ENCODE measurements around the gene SDK1.
"Not testable (repeated sequence)": the region's sequence is repeated elsewhere in the genome, so short reads cannot be mapped to it uniquely, and the experiment has no call there.

Gene SDK1

GRCh38 chr7:4269746-4270145 is 968.7 kb downstream of the SDK1 start:
- DNase-seq = no peak

DNA sequence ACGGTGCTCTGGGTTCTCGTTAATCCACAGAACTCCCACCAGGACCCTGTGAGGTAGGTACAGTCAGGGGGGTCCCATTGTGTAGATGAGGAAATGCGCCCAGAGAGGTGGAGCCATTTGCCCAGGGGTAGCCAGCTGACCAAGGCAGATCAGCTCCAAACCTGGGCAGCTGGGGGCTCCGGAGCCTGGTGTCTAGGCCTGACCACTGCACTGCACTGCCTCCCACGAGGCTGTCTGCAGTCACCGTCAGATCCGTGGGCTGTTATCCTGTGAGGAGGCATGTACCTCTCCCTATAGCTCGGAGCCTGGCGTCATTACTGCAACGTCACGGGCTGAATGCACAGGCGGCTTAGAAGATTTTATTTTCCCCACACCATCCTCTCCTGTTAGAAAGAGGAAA is 969.2 kb downstream of the SDK1 start:
- DNase-seq = no peak

- no peak for DNase-seq
These were observed 970.1 kb downstream of the SDK1 start for GRCh38 chr7:4270941-4271715.

- no peak for DNase-seq
These were observed 970.6 kb downstream of the SDK1 start for GRCh38 chr7:4271716-4272015.

GRCh38 chr7:4272141-4272540 is 971.1 kb downstream of the SDK1 start:
- DNase-seq = no peak

DNA sequence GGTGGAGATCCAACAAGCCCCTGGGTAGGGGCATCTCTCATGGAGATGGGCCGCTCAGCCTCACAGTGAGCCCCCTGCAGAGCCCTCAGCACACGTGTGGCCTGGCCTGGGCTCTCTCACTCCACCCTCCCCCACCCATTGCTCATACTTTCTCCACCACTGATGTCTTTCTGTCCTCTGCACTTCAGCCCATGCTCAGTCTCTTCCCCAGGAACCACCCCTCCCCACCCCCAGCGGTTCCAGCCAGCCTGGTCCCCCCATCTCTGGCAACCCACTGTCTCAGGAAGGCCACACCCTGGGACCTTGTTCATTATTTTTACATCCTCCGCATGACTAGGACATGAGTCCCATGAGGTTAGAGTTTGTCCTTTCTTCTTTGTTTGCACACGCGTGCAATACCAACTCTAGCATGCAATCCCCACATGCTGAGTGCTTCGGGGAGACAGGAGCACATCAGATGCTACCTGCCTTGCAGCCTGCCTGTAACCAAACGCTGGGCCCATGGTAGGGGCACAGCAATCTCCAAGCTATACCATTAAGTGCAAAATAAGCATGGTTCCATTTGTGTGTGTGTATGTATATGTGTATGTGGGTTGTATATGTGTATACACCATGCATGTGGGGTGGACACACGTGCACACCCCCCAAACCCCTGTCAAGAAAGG is 972.6 kb downstream of the SDK1 start:
- no peak for DNase-seq

DNA sequence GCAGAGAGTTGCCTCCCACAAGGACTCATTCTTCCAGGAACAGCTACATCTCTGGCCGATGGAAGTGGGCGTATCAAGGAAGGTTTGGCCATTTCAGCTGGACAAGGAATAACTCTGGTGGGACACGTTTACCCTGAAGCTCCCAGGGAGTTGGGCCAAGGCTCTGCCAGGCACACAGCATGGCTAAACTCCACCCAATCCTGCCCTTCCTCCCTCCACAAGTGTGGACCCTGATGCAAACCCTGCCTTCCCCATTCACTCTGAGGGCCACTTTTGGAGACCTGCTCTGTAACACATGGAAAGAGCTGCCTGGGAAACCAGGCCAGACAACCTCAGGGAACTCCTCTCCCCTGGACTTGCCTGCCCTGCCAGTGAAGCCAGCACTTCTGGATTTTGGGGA is 973.2 kb downstream of the SDK1 start:
- no peak for DNase-seq

DNA sequence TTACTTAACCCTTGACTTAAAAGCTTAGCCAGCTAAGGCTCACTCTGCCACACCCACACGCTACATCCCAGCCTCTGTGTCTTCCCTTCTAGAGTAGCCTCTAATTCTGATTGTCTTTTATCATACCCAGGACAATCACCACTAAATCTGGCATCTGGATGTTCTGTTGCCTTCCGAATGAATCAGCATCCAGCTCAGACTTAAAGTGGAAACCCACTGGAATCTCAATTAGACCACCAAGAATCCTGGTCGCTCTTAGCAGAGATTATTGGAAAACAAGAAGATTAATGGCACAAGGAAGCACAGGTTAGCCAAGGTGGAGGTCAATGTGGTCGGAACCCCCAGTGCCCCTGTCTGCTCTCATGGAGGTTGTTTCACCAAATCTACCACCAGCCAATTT is 976.9 kb downstream of the SDK1 start:
- no peak for DNase-seq

- no peak for DNase-seq
These were observed 978.2 kb downstream of the SDK1 start for GRCh38 chr7:4279216-4279615.

DNA sequence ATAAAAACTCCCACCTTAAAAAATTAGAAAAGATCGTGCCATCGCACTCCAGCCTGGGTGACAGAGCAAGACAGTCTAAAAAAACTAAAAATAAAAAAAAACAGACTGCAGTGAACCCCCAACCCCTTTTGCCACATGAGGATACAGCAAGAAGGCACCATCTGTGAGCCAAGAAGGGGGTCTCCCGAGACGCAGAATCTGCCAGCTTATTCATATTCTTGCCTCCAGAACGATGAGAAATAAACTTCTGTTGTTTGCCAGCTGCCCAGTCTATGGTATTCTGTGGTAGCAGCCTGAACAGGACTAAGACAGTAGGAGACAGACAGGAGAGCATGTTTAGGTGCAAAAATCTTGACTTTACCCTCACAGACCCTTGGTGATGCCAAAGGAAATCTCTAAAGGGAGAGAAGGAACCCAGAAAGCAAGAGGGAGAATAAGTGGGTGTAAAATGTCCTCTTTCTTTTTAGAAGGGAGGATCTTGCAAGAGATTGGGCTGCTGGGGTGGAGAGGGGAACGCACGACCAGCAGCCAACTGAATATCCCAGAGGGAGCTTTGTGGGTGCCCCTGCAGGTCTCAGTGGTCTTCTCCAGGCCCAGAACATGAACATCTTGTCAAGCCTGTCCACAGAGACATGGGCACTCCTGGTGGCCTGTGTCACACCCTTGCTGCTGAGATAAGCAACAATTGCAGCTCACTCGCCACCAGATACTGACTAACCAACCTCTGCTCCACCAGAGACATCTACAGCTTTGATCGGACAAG is 980.4 kb downstream of the SDK1 start:
- no peak for DNase-seq

- DNase-seq = no peak
These were observed 981.6 kb downstream of the SDK1 start for GRCh38 chr7:4282434-4283223.

DNA sequence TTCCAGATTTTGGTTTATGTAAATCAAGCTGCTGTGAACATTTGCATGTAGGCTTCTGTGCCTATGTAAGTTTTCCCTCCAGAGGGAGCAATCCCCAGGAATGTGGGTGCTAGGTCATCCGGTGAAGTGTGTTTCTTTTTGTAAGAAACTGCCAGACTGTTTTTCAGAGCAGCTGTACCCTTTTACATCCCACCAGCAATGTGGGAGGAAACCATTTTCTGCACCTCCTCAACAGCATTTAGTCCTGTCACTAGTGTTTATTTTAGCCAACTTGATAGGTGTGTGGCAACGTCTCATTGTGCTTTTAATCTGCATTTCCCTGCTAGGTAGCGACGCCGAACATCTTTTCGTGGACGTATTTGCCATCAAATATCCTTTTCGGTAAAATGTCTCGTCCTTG is 985.3 kb downstream of the SDK1 start:
- DNase-seq = no peak

GRCh38 chr7:4288791-4289394 is 987.8 kb downstream of the SDK1 start:
- no peak for DNase-seq

- no peak for DNase-seq
These were observed 996.3 kb downstream of the SDK1 start for GRCh38 chr7:4297165-4297917.

- DNase-seq = no peak
These were observed 996.8 kb downstream of the SDK1 start for GRCh38 chr7:4297918-4298219.

- DNase-seq = no peak
These were observed 998.4 kb downstream of the SDK1 start for GRCh38 chr7:4299431-4299830.

DNA sequence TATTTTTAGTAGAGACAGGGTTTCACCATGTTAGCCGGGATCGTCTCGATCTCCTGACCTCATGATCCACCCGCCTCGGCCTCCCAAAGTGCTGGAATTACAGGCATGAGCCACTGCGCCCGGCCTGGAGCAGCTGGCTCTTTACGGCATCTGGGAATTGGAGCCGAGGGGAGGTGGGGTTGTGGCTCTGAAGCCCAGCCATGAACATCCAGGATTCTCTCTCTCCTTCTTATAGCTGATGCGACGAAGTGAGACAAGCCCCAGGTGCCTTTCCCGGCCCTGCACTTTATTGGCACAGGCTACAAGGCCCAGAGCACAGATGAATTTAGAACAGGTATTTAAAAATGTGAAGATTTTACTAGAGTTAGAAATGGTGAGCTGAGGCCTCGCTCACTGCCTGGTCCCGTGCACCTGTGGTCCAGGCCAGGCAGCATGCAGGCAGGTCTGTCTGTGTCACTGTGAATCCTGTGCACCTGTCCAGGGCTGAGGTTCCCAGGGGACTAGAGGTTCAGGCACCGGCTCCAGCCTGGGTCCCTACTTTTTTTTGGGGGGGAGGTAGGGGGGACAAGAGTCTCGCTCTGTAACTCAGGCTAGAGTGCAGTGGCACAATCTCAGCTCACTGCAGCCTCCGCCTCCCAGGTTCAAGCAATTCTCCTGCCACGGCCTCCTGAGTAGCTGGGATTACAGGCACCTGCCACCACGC is 1001.3 kb downstream of the SDK1 start:
- DNase-seq = no peak

DNA sequence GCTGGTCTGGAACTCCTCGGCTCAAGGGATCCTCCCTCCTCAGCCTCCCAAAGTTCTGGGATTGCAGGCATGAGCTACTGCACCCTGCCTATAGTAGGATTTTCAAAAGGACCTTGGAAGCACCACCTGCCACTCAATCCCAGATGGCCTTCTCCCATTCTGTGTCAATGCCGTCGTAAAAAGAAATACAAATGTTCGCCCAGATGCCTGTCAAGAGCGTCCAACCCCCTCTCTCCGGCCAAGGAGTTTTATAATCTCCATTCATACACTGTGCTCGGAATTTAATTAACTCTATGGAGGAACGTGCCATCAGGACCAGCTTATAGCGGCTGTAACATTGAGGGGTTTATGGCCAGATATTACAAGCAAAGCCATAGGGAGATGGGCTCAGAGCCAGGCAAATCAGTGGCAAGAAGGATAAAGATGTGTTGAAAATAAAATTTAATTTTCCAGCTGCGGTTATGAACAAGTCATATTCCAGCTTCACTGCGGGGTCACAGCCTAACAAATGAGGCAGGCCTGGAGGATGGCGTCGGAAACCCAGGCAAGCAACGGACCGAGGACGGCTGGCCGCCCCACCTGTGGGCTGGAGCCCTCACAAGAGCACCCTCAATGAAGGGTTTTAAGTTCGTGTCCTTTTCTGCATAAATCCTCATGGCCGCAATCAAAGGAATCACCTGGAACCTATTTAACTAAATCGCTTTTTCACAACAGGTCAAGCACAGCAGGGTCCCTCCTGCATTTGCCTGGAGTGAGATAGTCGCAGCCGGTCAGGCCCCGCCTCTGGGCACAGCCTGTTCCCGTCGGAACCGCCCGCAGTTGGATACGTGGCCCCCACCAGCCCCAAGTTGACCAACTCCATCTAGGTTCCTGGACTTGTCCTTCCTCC is 1006.5 kb downstream of the SDK1 start:
- no peak for DNase-seq

DNA sequence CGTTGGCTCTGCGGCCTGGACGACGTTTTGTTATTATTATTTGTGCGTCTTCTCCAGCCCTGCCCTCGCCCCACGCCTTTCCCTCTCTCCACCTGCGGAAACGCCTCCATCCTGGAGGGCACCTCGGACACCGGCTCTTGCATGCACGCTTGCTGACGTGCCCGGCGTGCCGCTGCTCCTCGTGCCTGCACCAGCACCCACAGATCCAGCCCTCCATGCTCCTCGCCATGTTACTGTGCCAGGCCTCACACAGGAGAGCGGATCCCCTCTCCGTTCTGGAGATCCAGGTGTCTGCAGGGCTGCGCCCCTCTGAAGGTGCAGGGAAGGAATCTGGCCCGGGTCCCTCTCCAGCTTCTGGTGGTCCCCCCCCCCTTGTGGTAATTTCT is 1007.1 kb downstream of the SDK1 start:
- DNase-seq = no peak

DNA sequence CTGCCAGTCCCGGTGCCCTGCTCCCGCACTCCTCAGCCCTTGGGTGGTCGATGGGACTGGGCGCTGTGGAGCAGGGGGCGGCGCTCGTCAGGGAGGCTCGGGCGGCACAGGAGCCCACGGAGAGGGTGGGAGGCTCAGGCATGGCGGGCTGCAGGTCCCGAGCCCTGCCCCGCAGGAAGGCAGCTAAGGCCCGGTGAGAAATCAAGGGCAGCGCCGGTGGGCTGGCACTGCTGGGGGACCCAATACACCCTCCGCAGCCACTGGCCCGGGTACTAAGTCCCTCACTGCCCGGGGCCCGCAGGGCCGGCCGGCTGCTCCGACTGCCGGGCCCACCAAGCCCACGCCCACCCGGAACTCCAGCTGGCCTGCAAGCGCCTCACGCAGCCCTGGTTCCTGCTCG is 1012.9 kb downstream of the SDK1 start:
- not testable (repeated sequence) for DNase-seq

- not testable (repeated sequence) for DNase-seq
These were observed 1013.3 kb downstream of the SDK1 start for GRCh38 chr7:4314316-4314715.

Data from NCI-H2227 treated with DMSO at 0.1 percent for 48 hours (cell line).